MCF 10A (cell line): ENCODE measurements around the gene RGS17. TPM values are rescaled to one million over a fixed set of nuclear protein-coding genes. Genes with fewer than 3 reads are reported as not detected.

ENCODE experiments used
- BruUV-seq: library from RNA; stranded (reverse); fragments of 400-500 nt; replicated peaks from 2 replicates; lab custom pipeline; 2021; lab: Mats Ljungman, UMichigan
- CTCF ChIA-PET: fragments of 300-600 bp; sonication (Branson Sonifier 250); formaldehyde crosslinking; extraction: SDS; loops from one replicate; lab custom pipeline; 2021; ENCODE audit warnings: antibody characterized with exemption, inconsistent platforms; lab: Yijun Ruan, JAX
- POLR2A ChIA-PET: fragments of 300-600, 350-650 bp; sonication (Branson Sonifier 250); formaldehyde crosslinking; extraction: SDS; loops from one replicate; lab custom pipeline; 2020; ENCODE audit warnings: antibody characterized with exemption, inconsistent platforms; lab: Yijun Ruan, JAX
- DNase-seq: peaks from one replicate; pipeline ENCODE4 v3.0.0-alpha.2; 2018; ENCODE audit not compliant: unreplicated experiment
- H3K27ac Mint-ChIP-seq: one replicate; pipeline ENCODE4 v1.8.0; 2022; ENCODE audit warnings: mild to moderate bottlenecking, low read depth, mixed read lengths; ENCODE audit not compliant: unreplicated experiment
- H3K27me3 Mint-ChIP-seq: one replicate; pipeline ENCODE4 v1.8.0; 2022; ENCODE audit warnings: mixed read lengths; ENCODE audit not compliant: insufficient read depth, unreplicated experiment
- H3K36me3 Mint-ChIP-seq: one replicate; pipeline ENCODE4 v1.8.0; 2022; ENCODE audit warnings: mild to moderate bottlenecking, moderate library complexity, mixed read lengths; ENCODE audit not compliant: insufficient read depth, unreplicated experiment
- H3K4me1 Mint-ChIP-seq: one replicate; pipeline ENCODE4 v1.8.0; 2022; ENCODE audit warnings: mixed read lengths; ENCODE audit not compliant: insufficient read depth, unreplicated experiment
- H3K4me3 Mint-ChIP-seq: one replicate; pipeline ENCODE4 v1.8.0; 2022; ENCODE audit warnings: mild to moderate bottlenecking, moderate library complexity, mixed read lengths; ENCODE audit not compliant: unreplicated experiment
- H3K9me3 Mint-ChIP-seq: one replicate; pipeline ENCODE4 v1.8.0; 2022; ENCODE audit warnings: mixed read lengths; ENCODE audit not compliant: unreplicated experiment
- CTCF ChIP-seq: fragments of 200-600 bp; IDR thresholded peaks from one replicate; pipeline ENCODE4 v1.8.0; 2022; ENCODE audit warnings: antibody characterized with exemption, mild to moderate bottlenecking; ENCODE audit not compliant: unreplicated experiment
- intact Hi-C: fragments of 100-400 bp; cut with micrococcal nuclease; formaldehyde crosslinking; loops from 2 replicates; pipeline ENCODE4 v1.14.1; 2022
- total RNA-seq: library from RNA; stranded (reverse); gene quantifications from 2 replicates; pipeline ENCODE4 v1.2.3, GENCODE V29; 2022

Gene RGS17
- total RNA-seq, 1 experiment from 2014 or later, result 2.5 TPM

GRCh38 chr6:152978058-152978457, 153.0 kb downstream of the RGS17 start:
- Mint-ChIP-seq H3K4me3 (no peak overlapping the region), H3K4me1 (peaks cover 43% of the 10 kb centered on the region), H3K27ac (peak overlapping the region; percentile 27), H3K27me3 (no peaks in the 10 kb centered on the region), H3K36me3 (peaks cover 18% of the 10 kb centered on the region), H3K9me3 (no peaks in the 10 kb centered on the region)
- POLR2A ChIA-PET, result interaction anchor here (0.6 to 4.8 kb wide), 4 partner anchors 20 to 789 kb away, joined by 3 to 42 read pairs (median 3); partner anchors contain the start of gene MTRF1L
- no peak for DNase-seq
- intact Hi-C loops, result no loop called here
- CTCF ChIA-PET, result interaction anchor here (0.6 to 1.8 kb wide), 6 partner anchors 24 to 873 kb away, joined by 3 to 10 read pairs (median 4); no protein-coding TSS in a partner anchor
- no TSS peak for BruUV-seq
- no peak for TF ChIP-seq CTCF

- BruUV-seq, result no TSS peak
- H3K9me3 Mint-ChIP-seq, result no peaks in the 10 kb centered on the region
- no peaks in the 10 kb centered on the region for H3K27me3 Mint-ChIP-seq
- H3K27ac Mint-ChIP-seq, result peak overlapping the region; percentile 27
- ChIA-PET POLR2A (interaction anchor here (1.1 to 4.8 kb wide), 3 partner anchors 21 to 30 kb away, joined by 3 to 42 read pairs (median 3); partner anchors contain the start of gene MTRF1L), CTCF (interaction anchor here (0.6 to 1.8 kb wide), 6 partner anchors 23 to 873 kb away, joined by 3 to 10 read pairs (median 4); no protein-coding TSS in a partner anchor)
- intact Hi-C loops, result no loop called here
- DNase-seq, result no peak
- no peak overlapping the region for H3K4me3 Mint-ChIP-seq
- H3K4me1 Mint-ChIP-seq, result peaks cover 43% of the 10 kb centered on the region
- TF ChIP-seq CTCF, result no peak
- H3K36me3 Mint-ChIP-seq, result peaks cover 23% of the 10 kb centered on the region
These were observed 153.5 kb downstream of the RGS17 start for GRCh38 chr6:152977556-152977955.

GRCh38 chr6:152976749-152977148, 154.3 kb downstream of the RGS17 start:
- intact Hi-C loops, result no loop called here
- Mint-ChIP-seq H3K9me3 (no peaks in the 10 kb centered on the region), H3K27ac (peak overlapping the region; percentile 27), H3K4me3 (no peak overlapping the region), H3K36me3 (peaks cover 31% of the 10 kb centered on the region), H3K4me1 (peaks cover 43% of the 10 kb centered on the region), H3K27me3 (no peaks in the 10 kb centered on the region)
- CTCF ChIA-PET, result interaction anchor here (1.5 to 1.8 kb wide), 2 partner anchors 22 to 26 kb away, joined by 4 to 10 read pairs; no protein-coding TSS in a partner anchor
- POLR2A ChIA-PET, result interaction anchor here (0.6 to 4.8 kb wide), 3 partner anchors 26 to 149 kb away, joined by 3 to 42 read pairs (median 3); partner anchors contain the start of gene MTRF1L
- no peak for DNase-seq
- no peak for TF ChIP-seq CTCF
- BruUV-seq, result no TSS peak

GRCh38 chr6:152975204-152975915, 155.7 kb downstream of the RGS17 start:
- DNase-seq, result peak; percentile 34
- intact Hi-C loops, result no loop called here
- Mint-ChIP-seq H3K27me3 (no peaks in the 10 kb centered on the region), H3K4me1 (peaks cover 33% of the 10 kb centered on the region), H3K27ac (peak overlapping the region; percentile 67), H3K9me3 (no peaks in the 10 kb centered on the region), H3K36me3 (peaks cover 45% of the 10 kb centered on the region), H3K4me3 (no peak overlapping the region)
- ChIA-PET POLR2A (interaction anchor here (4.8 kb wide), 1 partner anchor 27 kb away, joined by 42 read pairs; the partner anchor contains the start of gene MTRF1L), CTCF (interaction anchor here (0.6 kb wide), 1 partner anchor 22 kb away, joined by 3 read pairs; no protein-coding TSS in a partner anchor)
- TF ChIP-seq CTCF, result no peak
- no TSS peak for BruUV-seq
